GM10248 (cell line): ENCODE results near the gene MBLAC2.

ENCODE experiments used
- CTCF ChIA-PET: fragments of 300-600 bp; sonication (Branson Sonifier 250); formaldehyde crosslinking; extraction: SDS; loops from one replicate; lab custom pipeline; 2021; ENCODE audit warnings: antibody characterized with exemption; lab: Yijun Ruan, JAX
- POLR2A ChIA-PET: fragments of 350-650 bp; sonication (Branson Sonifier 250); formaldehyde crosslinking; extraction: SDS; loops from one replicate; lab custom pipeline; 2020; ENCODE audit warnings: antibody characterized with exemption; lab: Yijun Ruan, JAX
- DNase-seq: peaks from one replicate; pipeline ENCODE4 v3.0.0; 2012; ENCODE audit errors: extremely low spot score
- TF ChIP-seq, protein P1 (sequence below): IDR thresholded peaks from 2 replicates; pipeline ENCODE4 v1.5.1; 2012; ENCODE audit warnings: mild to moderate bottlenecking, low read depth; ENCODE audit errors: extremely low read depth, missing control alignments, control extremely low read depth

The MBLAC2 gene

DNA sequence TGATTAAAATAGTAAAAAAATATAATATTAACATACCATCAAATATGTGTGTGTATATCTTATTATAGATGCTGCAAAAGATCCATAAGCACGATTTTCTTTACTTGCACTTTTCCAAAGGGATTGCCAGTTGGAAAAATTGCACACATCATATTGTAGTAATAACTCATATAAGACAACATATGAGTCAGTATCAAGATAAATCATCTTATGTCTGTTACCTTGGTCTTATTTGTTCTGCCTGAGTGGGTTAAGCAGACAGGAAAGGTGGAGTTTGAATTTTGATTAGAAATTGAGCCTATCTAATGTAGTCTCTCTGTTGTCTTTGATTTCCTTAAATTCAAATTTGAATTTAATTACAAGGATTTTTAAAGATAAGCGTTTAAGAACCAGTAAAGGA is 30.2 kb upstream of the MBLAC2 start:
- TF ChIP-seq, protein P1, sequence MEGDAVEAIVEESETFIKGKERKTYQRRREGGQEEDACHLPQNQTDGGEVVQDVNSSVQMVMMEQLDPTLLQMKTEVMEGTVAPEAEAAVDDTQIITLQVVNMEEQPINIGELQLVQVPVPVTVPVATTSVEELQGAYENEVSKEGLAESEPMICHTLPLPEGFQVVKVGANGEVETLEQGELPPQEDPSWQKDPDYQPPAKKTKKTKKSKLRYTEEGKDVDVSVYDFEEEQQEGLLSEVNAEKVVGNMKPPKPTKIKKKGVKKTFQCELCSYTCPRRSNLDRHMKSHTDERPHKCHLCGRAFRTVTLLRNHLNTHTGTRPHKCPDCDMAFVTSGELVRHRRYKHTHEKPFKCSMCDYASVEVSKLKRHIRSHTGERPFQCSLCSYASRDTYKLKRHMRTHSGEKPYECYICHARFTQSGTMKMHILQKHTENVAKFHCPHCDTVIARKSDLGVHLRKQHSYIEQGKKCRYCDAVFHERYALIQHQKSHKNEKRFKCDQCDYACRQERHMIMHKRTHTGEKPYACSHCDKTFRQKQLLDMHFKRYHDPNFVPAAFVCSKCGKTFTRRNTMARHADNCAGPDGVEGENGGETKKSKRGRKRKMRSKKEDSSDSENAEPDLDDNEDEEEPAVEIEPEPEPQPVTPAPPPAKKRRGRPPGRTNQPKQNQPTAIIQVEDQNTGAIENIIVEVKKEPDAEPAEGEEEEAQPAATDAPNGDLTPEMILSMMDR: no peak
- POLR2A ChIA-PET: no interaction called here
- DNase-seq: no peak
- CTCF ChIA-PET: interaction anchor here (1.8 kb wide), 1 partner anchor 14 kb away, joined by 6 read pairs; no protein-coding TSS in a partner anchor

DNA sequence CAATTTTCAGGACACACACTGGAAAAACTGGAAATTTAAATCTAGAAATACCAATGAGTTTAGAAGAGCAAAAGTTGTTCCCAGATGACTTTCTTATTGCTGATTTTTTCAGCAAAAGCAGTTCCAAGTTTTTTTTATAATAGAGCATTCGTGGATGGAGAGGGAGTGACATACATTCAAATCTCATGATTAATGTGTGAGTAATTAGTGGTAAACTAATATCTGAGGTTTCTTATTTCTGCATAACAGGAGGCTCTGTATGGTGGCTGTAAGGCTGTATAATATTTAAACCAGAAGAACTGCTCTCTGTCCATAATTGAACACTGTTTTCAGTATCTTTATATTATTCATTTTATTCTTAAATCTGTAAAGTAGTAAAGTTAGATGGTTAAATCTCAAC is 29.0 kb upstream of the MBLAC2 start:
- CTCF ChIA-PET: interaction anchor here (1.0 to 1.2 kb wide), 3 partner anchors 11 to 280 kb away, joined by 3 read pairs; no protein-coding TSS in a partner anchor
- TF ChIP-seq, protein P1: no peak
- no peak for DNase-seq
- POLR2A ChIA-PET: no interaction called here

DNA sequence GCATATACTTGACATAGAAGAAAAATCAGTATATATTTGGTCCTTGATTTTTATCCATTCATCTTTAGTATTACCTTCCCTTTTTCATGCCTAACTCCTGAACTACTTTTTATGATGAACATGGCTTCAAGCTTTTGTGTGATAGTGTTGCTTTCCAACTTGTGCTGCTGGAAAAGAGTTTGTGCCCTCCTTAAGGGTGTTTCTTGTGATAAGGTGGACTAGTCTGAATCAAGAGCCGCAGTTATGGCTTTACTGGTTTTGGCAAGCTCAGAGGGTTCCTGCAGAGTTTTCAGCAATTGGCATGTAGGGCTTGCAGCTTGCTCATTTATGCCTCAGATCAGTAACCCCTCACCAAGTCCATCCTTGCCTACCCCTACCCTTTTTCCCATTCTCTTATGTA is 20.6 kb upstream of the MBLAC2 start:
- no peak for DNase-seq
- ChIA-PET CTCF (no interaction called here), POLR2A (no interaction called here)
- TF ChIP-seq, protein P1: no peak

DNA sequence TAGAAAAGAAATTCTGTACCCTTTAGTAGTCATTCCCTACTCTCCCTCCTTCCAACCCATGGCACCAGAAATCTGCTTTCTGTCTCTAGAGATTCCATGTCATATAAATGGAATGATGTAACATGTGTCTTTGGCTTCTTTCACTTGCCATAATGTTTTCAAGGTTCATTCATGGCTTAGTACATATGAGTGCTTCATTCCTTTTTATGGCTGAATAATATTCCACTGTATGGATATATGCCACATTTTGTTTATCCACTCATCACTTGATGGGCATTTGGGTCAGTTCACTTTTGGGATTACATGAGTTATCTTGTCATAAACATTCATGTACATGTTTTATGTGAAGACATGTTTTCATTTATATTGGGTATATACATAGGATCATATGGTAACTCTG is 19.5 kb upstream of the MBLAC2 start:
- ChIA-PET POLR2A (no interaction called here), CTCF (interaction anchor here (1.4 kb wide), 1 partner anchor 13 kb away, joined by 3 read pairs; no protein-coding TSS in a partner anchor)
- DNase-seq: no peak
- TF ChIP-seq, protein P1: no peak

DNA sequence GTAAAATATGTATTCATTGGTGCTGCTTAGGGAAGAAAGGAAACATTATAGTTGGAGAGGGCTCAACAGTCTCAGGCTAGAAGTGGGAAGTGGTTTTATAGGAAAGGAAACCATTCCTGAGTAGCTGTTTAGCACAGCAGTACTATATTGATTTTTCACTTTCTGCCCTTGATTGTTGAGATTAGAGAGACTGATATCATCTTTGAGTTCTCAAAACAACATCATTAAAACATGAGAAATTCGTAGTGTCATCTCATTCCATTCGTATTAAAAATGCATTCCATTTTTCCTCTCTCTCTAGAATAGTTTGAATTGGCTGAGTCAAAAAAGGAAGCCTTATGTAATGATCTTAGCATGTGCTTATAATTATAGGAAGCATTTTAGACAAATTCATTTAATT is 14.2 kb upstream of the MBLAC2 start:
- POLR2A ChIA-PET: no interaction called here
- TF ChIP-seq, protein P1: no peak
- DNase-seq: no peak
- CTCF ChIA-PET: interaction anchor here (1.0 kb wide), 1 partner anchor 30 kb away, joined by 3 read pairs; no protein-coding TSS in a partner anchor

DNA sequence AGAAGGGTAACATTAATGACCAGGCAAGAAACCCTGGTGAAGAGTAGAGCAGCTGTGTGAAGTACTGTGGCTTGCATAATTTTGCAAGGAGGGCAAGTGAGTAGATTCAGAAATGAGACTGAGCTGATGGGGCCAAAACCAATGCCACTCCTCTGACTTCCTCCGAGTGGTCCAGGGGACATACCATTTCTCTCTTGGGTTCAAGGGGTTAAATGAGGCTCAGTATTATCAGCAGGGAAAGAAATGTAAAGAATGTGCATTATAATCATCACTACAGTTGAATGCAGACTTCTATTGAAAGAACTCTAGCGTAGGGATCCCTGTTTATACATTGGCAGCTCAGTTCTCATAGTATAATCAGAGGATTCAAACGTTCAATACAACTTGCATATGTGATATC is 10.0 kb upstream of the MBLAC2 start:
- POLR2A ChIA-PET: no interaction called here
- CTCF ChIA-PET: no interaction called here

More for the DNA sequence above, 10.0 kb upstream of the MBLAC2 start:
- DNase-seq: no peak
- TF ChIP-seq, protein P1: no peak
